Glutamatergic neuron (in vitro differentiated cells): ENCODE results near the gene WWOX. TPM values are rescaled to one million over a fixed set of nuclear protein-coding genes. Genes with fewer than 3 reads are reported as not detected.

ENCODE experiments used
- DNase-seq: peaks from one replicate; pipeline ENCODE4 v3.0.0; 2022
- H3K27ac Mint-ChIP-seq: one replicate; pipeline ENCODE4 v1.8.0; 2020; ENCODE audit warnings: mild to moderate bottlenecking, mixed read lengths, inconsistent platforms; ENCODE audit not compliant: unreplicated experiment
- H3K27me3 Mint-ChIP-seq: one replicate; pipeline ENCODE4 v1.8.0; 2020; ENCODE audit warnings: mild to moderate bottlenecking, moderate library complexity, mixed read lengths, inconsistent platforms; ENCODE audit not compliant: unreplicated experiment
- H3K36me3 Mint-ChIP-seq: one replicate; pipeline ENCODE4 v1.8.0; 2020; ENCODE audit warnings: mild to moderate bottlenecking, mixed read lengths, inconsistent platforms; ENCODE audit not compliant: unreplicated experiment
- H3K4me1 Mint-ChIP-seq: one replicate; pipeline ENCODE4 v1.8.0; 2020; ENCODE audit warnings: mild to moderate bottlenecking, low read depth, mixed read lengths, inconsistent platforms; ENCODE audit not compliant: unreplicated experiment
- H3K4me3 Mint-ChIP-seq: one replicate; pipeline ENCODE4 v1.8.0; 2020; ENCODE audit warnings: mild to moderate bottlenecking, mixed read lengths, inconsistent platforms; ENCODE audit not compliant: unreplicated experiment
- H3K9me3 Mint-ChIP-seq: one replicate; pipeline ENCODE4 v1.8.0; 2020; ENCODE audit warnings: mild to moderate bottlenecking, moderate library complexity, mixed read lengths, inconsistent platforms; ENCODE audit not compliant: unreplicated experiment
- total RNA-seq: library from RNA; stranded (reverse); fragmentation: NEBNext Ultra II Directional; extraction: Animal tissue kit (Norgen Biotek cat#: 25700); gene quantifications from one replicate; pipeline ENCODE4 v1.2.1, GENCODE V29; 2021; ENCODE audit not compliant: unreplicated experiment
- TF ChIP-seq, protein P1 (sequence below): fragments of 200-600 bp; sonication (generic); IDR thresholded peaks from one replicate; pipeline ENCODE4 v1.5.0; 2021; ENCODE audit not compliant: partially characterized antibody, unreplicated experiment

The WWOX gene
- total RNA-seq, 1 donor from 2014 or later: 10.3 TPM

DNA sequence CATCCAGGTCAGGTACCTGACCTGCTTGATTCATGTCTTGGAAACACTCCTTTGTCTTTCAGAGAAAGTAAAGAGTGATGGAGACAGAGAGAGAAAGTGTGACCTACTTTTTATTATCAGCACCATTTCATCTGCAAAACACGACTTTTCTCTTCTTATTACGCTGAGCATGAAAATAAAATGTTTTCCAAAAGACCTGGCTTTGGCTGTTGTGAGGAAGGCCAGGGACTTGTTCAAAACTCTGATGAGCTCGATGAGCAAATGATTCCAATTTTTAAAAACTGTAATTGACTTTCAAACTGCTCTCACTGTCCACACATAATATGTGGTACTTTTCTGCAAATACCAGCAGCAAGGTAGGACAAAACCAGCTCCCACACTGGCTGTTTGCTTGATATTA lies 821.2 kb downstream of the WWOX start:
- DNase-seq: no peak
- Mint-ChIP-seq H3K9me3 (peaks cover 5% of the 10 kb centered on the region), H3K4me1 (no peaks in the 10 kb centered on the region), H3K27me3 (no peaks in the 10 kb centered on the region), H3K4me3 (no peak overlapping the region), H3K36me3 (peaks cover 14% of the 10 kb centered on the region), H3K27ac (no peak overlapping the region)
- TF ChIP-seq, protein P1, sequence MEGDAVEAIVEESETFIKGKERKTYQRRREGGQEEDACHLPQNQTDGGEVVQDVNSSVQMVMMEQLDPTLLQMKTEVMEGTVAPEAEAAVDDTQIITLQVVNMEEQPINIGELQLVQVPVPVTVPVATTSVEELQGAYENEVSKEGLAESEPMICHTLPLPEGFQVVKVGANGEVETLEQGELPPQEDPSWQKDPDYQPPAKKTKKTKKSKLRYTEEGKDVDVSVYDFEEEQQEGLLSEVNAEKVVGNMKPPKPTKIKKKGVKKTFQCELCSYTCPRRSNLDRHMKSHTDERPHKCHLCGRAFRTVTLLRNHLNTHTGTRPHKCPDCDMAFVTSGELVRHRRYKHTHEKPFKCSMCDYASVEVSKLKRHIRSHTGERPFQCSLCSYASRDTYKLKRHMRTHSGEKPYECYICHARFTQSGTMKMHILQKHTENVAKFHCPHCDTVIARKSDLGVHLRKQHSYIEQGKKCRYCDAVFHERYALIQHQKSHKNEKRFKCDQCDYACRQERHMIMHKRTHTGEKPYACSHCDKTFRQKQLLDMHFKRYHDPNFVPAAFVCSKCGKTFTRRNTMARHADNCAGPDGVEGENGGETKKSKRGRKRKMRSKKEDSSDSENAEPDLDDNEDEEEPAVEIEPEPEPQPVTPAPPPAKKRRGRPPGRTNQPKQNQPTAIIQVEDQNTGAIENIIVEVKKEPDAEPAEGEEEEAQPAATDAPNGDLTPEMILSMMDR: no peak

DNA sequence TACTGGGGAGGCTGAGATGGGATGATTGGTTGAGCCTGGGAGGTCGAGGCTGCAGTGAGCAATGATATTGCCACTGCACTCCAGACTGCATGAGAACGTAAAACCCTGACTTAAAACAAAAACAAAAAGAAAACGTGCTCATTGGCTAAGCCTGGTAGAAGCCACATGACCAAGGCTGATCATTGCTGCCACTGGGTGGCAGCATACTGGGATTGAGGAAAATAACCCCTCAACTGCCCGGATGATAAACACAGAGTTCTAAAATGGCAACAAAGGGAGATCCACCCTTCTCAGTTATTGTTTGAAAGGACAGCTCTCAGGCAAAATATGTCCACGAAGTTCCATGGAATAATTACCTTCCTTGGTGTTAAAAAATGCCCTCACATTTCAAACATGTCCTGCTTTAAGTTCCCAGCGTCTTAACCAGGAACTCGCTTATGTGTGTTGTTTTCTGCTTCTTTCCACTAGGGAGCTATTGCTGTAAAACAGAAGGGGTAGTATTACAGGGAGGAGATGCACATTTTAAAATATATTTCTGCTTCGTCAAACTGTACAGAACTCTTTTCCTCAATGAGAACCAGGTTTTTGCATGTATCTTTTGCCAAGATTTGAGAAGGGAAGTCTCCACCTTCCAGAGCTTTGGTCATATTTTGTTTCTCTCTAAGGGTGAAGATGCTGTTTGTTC lies 825.8 kb downstream of the WWOX start:
- Mint-ChIP-seq H3K4me1 (no peaks in the 10 kb centered on the region), H3K27ac (no peak overlapping the region), H3K36me3 (peaks cover 14% of the 10 kb centered on the region), H3K9me3 (no peaks in the 10 kb centered on the region), H3K27me3 (peaks cover 3% of the 10 kb centered on the region), H3K4me3 (no peak overlapping the region)
- TF ChIP-seq, protein P1: peak; percentile 71
- peak; percentile 46 for DNase-seq

DNA sequence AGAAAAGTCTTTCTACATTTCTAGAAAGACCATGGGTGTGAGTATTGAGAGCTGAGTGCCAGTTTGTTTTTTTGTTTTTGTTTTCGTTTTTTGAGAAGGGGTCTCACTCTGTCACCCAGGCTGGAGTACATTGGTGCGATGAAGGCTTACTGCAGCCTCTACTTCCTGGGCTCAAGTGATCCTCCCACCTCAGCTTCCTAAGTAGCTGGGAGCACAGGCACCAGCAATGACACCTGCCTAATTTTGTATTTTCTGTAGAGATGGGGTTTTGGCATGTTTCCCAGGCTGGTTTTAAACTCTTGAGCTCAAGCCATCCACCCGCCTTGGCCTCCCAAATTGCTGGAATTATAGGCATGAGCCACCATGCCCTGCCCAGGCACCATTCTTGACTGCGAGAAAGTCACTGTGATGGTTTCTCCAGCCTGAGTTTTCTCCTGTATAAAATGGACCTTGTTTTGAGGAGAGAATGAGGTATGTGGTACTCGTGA lies 827.3 kb downstream of the WWOX start:
- TF ChIP-seq, protein P1: no peak
- H3K4me3 Mint-ChIP-seq: no peak overlapping the region
- peaks cover 3% of the 10 kb centered on the region for H3K27me3 Mint-ChIP-seq
- H3K9me3 Mint-ChIP-seq: no peaks in the 10 kb centered on the region
- H3K4me1 Mint-ChIP-seq: peaks cover 6% of the 10 kb centered on the region
- no peak overlapping the region for H3K27ac Mint-ChIP-seq
- DNase-seq: no peak
- no peaks in the 10 kb centered on the region for H3K36me3 Mint-ChIP-seq

DNA sequence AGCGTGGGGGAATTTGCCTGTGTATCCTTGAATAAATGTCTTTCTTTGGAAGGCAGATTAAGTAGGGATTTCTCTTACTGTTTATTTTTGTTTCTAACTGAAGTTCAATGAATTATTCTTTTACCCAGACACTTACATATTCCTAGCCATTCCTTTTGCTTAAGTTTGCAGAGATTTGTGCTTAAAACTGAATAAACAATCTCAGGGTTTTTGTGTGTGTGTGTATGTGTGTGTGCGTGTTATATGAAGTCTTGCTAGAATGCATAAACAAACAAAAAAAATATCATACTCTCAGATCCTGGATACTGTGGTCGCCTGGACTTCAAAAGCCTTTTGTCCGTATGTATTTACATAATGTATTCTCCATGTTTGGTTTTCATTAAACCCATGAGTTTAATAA lies 828.3 kb downstream of the WWOX start:
- no peak for DNase-seq
- H3K9me3 Mint-ChIP-seq: no peaks in the 10 kb centered on the region
- peaks cover 12% of the 10 kb centered on the region for H3K4me1 Mint-ChIP-seq
- TF ChIP-seq, protein P1: no peak
- H3K27ac Mint-ChIP-seq: no peak overlapping the region
- no peak overlapping the region for H3K4me3 Mint-ChIP-seq
- H3K36me3 Mint-ChIP-seq: no peaks in the 10 kb centered on the region
- H3K27me3 Mint-ChIP-seq: peaks cover 3% of the 10 kb centered on the region

DNA sequence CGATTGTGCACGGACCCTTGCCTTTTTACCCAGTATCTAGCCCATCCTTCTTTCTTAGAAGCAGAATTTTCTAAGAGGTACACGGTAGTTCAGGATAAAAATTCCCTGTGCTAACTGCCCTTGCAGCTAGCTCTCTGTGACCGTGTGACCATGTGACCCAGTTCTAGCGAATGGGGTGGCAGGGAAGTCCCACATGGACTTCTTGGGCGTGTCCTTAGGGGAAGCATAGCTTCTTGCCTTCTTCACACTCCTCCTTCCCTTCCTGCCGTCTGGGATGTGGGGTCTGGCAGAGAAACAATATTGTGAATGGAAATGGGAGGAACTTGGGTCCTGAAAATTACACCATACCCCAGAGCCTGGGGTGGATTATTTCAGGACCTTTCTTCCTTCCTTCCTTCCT lies 830.4 kb downstream of the WWOX start:
- TF ChIP-seq, protein P1: no peak
- H3K36me3 Mint-ChIP-seq: no peaks in the 10 kb centered on the region
- H3K4me3 Mint-ChIP-seq: no peak overlapping the region
- no peaks in the 10 kb centered on the region for H3K9me3 Mint-ChIP-seq
- H3K27me3 Mint-ChIP-seq: peaks cover 3% of the 10 kb centered on the region
- peaks cover 12% of the 10 kb centered on the region for H3K4me1 Mint-ChIP-seq
- DNase-seq: no peak
- H3K27ac Mint-ChIP-seq: no peak overlapping the region
